Right atrium auricular region (tissue), 2 donors: Measurements from ENCODE around the gene DSTN. TPM values are rescaled to one million over a fixed set of nuclear protein-coding genes. Genes with fewer than 3 reads are reported as not detected.

Experiments
- DNase-seq: peaks from one replicate; pipeline ENCODE4 v3.0.0-alpha.2; 2019; ENCODE audit warnings: low spot score
- H3K27ac ChIP-seq, 2 donors: fragments of 200-600 bp; sonication (generic); 1 replicate in 1 of 2; 2 replicates in 1 of 2; pipeline ENCODE4 v1.5.1; 2016 to 2019
- H3K27me3 ChIP-seq, 2 donors: fragments of 200-600 bp; sonication (generic); one replicate each; pipeline versions ENCODE4 v1.5.1 to v1.6.0; 2017 to 2019
- H3K36me3 ChIP-seq: fragments of 200-600 bp; sonication (generic); one replicate; pipeline ENCODE4 v1.5.1; 2016
- H3K4me1 ChIP-seq, 2 donors: fragments of 200-600 bp; sonication (generic); one replicate each; pipeline versions ENCODE4 v1.5.1 to v1.6.0; 2017 to 2019
- H3K4me3 ChIP-seq, 2 donors: fragments of 200-600 bp; sonication (generic); 1 replicate in 1 of 2; 2 replicates in 1 of 2; pipeline ENCODE4 v1.5.1; 2017 to 2019; ENCODE audit warnings: mild to moderate bottlenecking in 1 of 2, moderate library complexity in 1 of 2
- H3K9me3 ChIP-seq, 2 donors: fragments of 200-600 bp; sonication (generic); one replicate each; pipeline ENCODE4 v1.5.1; 2019
- CTCF ChIP-seq, 2 donors: fragments of 200-600 bp; sonication (generic); IDR thresholded peaks; one replicate each; pipeline ENCODE4 v1.5.1; 2019; ENCODE audit warnings: antibody characterized with exemption in 2 of 2
- total RNA-seq, 2 donors: library from RNA; depleted of rRNA; stranded (reverse); fragments of >200 nt; gene quantifications; one replicate each; pipeline ENCODE4 v1.1.0, GENCODE V29; 2016

DSTN gene
- 100 to 1,000 TPM; 585 to 760 TPM for total RNA-seq

DNA sequence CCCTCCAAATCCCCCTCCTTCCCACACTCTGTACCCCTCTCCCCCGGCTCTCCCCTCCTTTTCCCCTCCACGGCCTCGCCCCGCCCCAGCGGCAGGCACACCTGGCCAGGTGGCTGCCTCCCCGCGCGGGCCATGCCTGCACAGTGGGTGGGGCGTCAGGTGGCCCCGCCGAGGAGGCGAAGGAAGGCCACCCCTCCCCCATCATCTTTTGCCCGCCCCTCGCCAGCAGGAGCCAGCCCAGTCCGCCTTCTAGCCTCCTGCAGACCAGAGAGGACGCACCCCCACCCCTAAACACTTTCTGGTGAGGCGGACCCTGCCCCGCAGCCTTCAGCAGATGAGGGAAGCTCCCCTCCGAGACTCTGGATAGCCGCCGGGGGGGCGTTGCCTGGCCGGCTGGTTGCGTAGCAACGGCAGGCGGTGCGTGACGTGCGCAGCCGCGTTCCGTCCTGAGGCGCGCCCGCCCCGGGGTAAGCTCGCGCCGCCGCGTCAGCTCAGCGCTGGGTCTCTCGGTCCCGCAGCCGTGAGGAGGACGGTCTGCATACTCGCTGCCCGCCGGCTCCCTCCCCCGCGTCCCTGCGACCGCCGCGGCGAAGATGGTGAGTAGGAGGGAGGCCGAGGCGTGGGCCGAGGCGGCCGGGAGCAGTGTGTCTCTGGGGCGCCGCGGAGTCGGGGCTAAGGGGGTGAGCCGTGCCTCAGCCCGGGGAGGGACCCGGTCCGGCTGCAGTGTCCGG lies at the start of gene DSTN:
Gene DSTN, plus strand, starts transcription at position 460 of the 731 bp plus-strand sequence. Its CDS starts 134 bp downstream, at position 594.
- Histone ChIP-seq H3K4me1 (peaks cover 0 to 49% of the 10 kb centered on the region in 2 donors), H3K27ac (peak within 1 kb of the TSS; percentile 99), H3K9me3 (no peaks in the 10 kb centered on the region), H3K27me3 (no peaks in the 10 kb centered on the region), H3K36me3 (peaks cover 3% of the 10 kb centered on the region), H3K4me3 (peak within 1 kb of the TSS; percentile 87 to 97)
- TF ChIP-seq CTCF (IDR thresholded peaks at IDR 0.05) = no peak
- peak; percentile 93 for DNase-seq

- H3K9me3 ChIP-seq = no peaks in the 10 kb centered on the region
- H3K4me3 ChIP-seq = no peak overlapping the region
- no peaks in the 10 kb centered on the region for H3K27me3 ChIP-seq
- H3K36me3 ChIP-seq = no peaks in the 10 kb centered on the region
- DNase-seq = no peak
- H3K4me1 ChIP-seq = no peaks in the 10 kb centered on the region
- H3K27ac ChIP-seq = no peak overlapping the region
- no peak for TF ChIP-seq CTCF (IDR thresholded peaks at IDR 0.05)
These were observed 49.3 kb upstream of the DSTN start for GRCh38 chr20:17520583-17520982.

DNA sequence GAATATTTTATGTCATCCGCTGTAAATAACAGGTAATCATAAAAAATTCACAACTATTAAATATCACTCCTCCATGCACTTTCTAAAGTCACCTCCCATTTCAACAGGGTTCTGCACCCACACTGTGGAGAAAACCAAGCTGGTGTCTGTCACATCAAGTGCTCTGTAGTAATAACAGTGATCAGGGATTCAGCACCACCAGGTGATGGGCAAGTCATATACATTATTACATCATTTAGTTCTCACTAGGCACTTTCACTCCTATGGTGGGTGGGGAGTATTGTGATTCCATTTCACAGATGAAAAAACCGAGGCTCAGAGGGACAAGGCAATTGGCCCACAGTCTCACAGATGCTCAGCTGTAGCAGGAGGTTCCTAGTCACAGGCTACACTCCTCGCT lies 47.3 kb upstream of the DSTN start:
- no peak overlapping the region for H3K4me3 ChIP-seq
- no peak for TF ChIP-seq CTCF (IDR thresholded peaks at IDR 0.05)

DNA sequence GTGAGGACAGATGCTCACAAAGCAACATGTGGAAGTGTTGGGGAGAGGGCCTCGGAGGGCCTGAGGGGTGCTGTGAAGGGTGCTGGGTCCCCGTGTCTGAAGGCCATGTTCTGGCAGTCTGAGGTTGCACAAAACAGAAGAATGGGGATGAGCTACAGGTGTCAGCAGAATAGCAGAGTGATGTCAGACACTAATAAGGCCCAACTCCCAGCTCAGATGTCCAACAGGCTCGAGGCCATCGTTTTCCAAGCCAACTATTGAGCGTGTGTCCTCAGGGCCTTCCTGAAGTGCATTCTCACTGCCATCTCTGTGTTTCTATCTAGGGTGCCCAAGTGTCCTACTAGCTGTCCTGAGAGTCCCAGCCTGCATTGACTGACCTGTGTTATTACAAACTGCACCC lies 46.5 kb upstream of the DSTN start:
- Histone ChIP-seq H3K4me1 (no peaks in the 10 kb centered on the region), H3K36me3 (no peaks in the 10 kb centered on the region), H3K27ac (no peak overlapping the region), H3K27me3 (no peaks in the 10 kb centered on the region), H3K9me3 (no peaks in the 10 kb centered on the region), H3K4me3 (no peak overlapping the region)
- no peak for DNase-seq
- TF ChIP-seq CTCF (IDR thresholded peaks at IDR 0.05) = no peak

More for the DNA sequence above, 47.3 kb upstream of the DSTN start:
- H3K27me3 ChIP-seq = no peaks in the 10 kb centered on the region
- DNase-seq = no peak
- H3K4me1 ChIP-seq = no peaks in the 10 kb centered on the region
- no peaks in the 10 kb centered on the region for H3K9me3 ChIP-seq
- H3K36me3 ChIP-seq = no peaks in the 10 kb centered on the region
- no peak overlapping the region for H3K27ac ChIP-seq

GRCh38 chr20:17524560-17524959 lies 45.3 kb upstream of the DSTN start:
- TF ChIP-seq CTCF (IDR thresholded peaks at IDR 0.05) = no peak
- H3K9me3 ChIP-seq = no peaks in the 10 kb centered on the region
- no peak overlapping the region for H3K27ac ChIP-seq
- no peak for DNase-seq
- no peaks in the 10 kb centered on the region for H3K36me3 ChIP-seq
- H3K4me3 ChIP-seq = no peak overlapping the region
- no peaks in the 10 kb centered on the region for H3K27me3 ChIP-seq
- no peaks in the 10 kb centered on the region for H3K4me1 ChIP-seq

DNA sequence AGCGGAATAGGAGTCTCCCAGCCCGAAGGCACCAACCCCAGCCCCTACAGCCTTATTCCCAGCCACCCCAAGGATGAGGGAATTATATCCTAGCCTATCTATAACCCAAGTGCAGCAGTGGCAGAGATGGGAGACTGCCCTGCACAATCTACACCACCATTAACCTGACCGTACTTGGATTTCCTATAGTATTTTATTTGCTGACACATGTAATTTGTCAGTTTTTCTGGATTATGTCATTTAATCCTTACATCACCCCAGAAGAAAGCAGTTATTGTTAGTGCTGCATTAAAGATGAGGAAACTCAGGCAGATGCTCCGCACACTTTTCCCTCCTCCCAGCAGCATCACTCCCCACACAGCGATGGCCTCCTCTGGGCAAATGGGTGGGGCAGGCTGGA lies 44.7 kb upstream of the DSTN start:
- Histone ChIP-seq H3K27ac (no peak overlapping the region), H3K4me3 (no peak overlapping the region), H3K27me3 (no peaks in the 10 kb centered on the region), H3K4me1 (no peaks in the 10 kb centered on the region), H3K36me3 (no peaks in the 10 kb centered on the region), H3K9me3 (no peaks in the 10 kb centered on the region)
- TF ChIP-seq CTCF (IDR thresholded peaks at IDR 0.05) = no peak
- no peak for DNase-seq
